Measurements from ENCODE around the gene PRICKLE1. TPM values are rescaled to one million over a fixed set of nuclear protein-coding genes. Genes with fewer than 3 reads are reported as not detected.

PRICKLE1 gene
- total RNA-seq, 1 donor from 2014 or later: 30.6 TPM

DNA sequence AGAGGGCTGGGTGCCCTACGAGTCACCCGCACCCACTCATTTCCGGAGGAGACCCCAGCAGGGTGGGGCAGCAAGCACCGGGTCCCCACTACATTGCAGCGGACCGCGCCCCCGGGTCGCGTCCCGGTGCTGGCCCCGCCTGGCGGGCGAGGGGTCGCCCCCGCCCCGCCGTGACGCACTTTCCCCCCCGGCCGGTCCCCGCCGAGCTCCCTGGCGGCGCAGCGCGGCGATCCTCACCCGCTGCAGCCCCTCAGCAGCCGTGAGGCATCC lies 106.1 kb downstream of the PRICKLE1 start:
- Mint-ChIP-seq H3K27ac (ENCODE audit: unreplicated experiment) (no peak overlapping the region), H3K36me3 (ENCODE audit: unreplicated experiment) (no peaks in the 10 kb centered on the region), H3K4me3 (ENCODE audit: unreplicated experiment) (peak overlapping the region; percentile 86), H3K9me3 (ENCODE audit: unreplicated experiment) (no peaks in the 10 kb centered on the region), H3K4me1 (ENCODE audit: unreplicated experiment) (peaks cover 28% of the 10 kb centered on the region), H3K27me3 (ENCODE audit: unreplicated experiment) (peaks cover 29% of the 10 kb centered on the region)
- no peak for TF ChIP-seq CTCF (IDR thresholded peaks at IDR 0.05)
- DNase-seq (ENCODE audit: extremely low spot score, unreplicated experiment): no peak

GRCh38 chr12:42482748-42483520 lies 106.6 kb downstream of the PRICKLE1 start:
- Mint-ChIP-seq H3K9me3 (ENCODE audit: unreplicated experiment) (no peaks in the 10 kb centered on the region), H3K4me3 (ENCODE audit: unreplicated experiment) (peak overlapping the region; percentile 85), H3K27me3 (ENCODE audit: unreplicated experiment) (peaks cover 30% of the 10 kb centered on the region), H3K27ac (ENCODE audit: unreplicated experiment) (peak overlapping the region; percentile 75), H3K4me1 (ENCODE audit: unreplicated experiment) (peaks cover 28% of the 10 kb centered on the region), H3K36me3 (ENCODE audit: unreplicated experiment) (no peaks in the 10 kb centered on the region)
- DNase-seq (ENCODE audit: extremely low spot score, unreplicated experiment): peak; percentile 93
- TF ChIP-seq CTCF (IDR thresholded peaks at IDR 0.05): peak; percentile 98

DNA sequence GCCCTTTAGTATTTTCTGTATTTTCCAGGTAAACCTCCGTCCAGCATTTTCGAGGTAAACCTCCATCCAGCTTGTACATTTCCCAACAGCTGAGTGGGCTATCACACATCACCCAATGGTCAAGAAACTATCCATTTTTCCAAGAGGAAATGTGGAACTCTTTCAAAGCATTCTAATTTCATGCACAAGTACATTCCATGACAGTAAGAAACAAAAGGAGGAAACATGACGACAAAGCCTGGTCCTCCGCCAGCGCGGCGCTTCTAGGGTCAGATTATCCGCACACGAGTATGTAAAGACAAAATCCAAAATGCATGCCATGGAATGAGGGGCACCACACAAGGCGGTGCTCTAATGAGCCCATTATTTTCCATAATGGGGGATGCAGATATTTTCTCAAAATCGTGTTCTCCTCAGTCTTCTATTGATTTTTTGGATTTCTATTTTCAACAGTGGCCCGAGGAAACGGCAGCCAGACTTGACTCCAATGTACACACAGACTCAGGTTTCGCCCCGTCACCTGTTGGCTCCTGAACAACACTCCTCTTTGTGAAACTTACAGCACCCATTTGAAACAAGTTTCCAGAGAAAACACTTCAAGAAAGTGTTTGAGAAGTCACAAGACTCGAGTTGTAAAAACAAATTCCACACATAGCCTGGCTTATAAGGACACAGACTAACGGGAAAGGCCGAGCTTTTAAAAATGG lies 107.4 kb downstream of the PRICKLE1 start:
- H3K36me3 Mint-ChIP-seq (ENCODE audit: unreplicated experiment): no peaks in the 10 kb centered on the region
- peak overlapping the region; percentile 75 for H3K27ac Mint-ChIP-seq (ENCODE audit: unreplicated experiment)
- no peak for TF ChIP-seq CTCF (IDR thresholded peaks at IDR 0.05)
- H3K27me3 Mint-ChIP-seq (ENCODE audit: unreplicated experiment): peaks cover 24% of the 10 kb centered on the region
- H3K4me1 Mint-ChIP-seq (ENCODE audit: unreplicated experiment): peaks cover 28% of the 10 kb centered on the region
- H3K9me3 Mint-ChIP-seq (ENCODE audit: unreplicated experiment): no peaks in the 10 kb centered on the region
- H3K4me3 Mint-ChIP-seq (ENCODE audit: unreplicated experiment): peak overlapping the region; percentile 85
- no peak for DNase-seq (ENCODE audit: extremely low spot score, unreplicated experiment)

GRCh38 chr12:42481368-42481767 lies 108.2 kb downstream of the PRICKLE1 start:
- Mint-ChIP-seq H3K36me3 (ENCODE audit: unreplicated experiment) (no peaks in the 10 kb centered on the region), H3K27ac (ENCODE audit: unreplicated experiment) (no peak overlapping the region), H3K9me3 (ENCODE audit: unreplicated experiment) (no peaks in the 10 kb centered on the region), H3K4me1 (ENCODE audit: unreplicated experiment) (peaks cover 28% of the 10 kb centered on the region), H3K27me3 (ENCODE audit: unreplicated experiment) (peaks cover 18% of the 10 kb centered on the region), H3K4me3 (ENCODE audit: unreplicated experiment) (no peak overlapping the region)
- no peak for DNase-seq (ENCODE audit: extremely low spot score, unreplicated experiment)
- no peak for TF ChIP-seq CTCF (IDR thresholded peaks at IDR 0.05)

DNA sequence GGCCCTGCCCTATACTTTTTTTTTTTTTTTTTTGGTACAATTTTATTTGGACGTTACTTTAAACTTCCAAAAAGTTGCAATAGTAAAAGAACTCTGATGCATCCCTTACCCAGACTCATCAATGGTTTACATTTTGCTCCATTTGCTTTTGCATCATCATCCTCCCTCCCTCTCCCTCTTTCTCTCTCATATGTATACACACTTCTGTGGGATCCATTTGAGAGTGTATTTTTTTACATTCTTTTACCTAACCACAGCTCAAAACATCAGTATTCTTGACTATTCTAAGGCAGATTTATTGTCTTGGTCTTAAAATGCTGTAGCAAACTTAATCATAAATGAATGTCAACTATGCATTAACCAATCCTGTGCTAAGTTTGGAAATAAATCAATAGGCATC lies 111.6 kb downstream of the PRICKLE1 start:
- no peak for DNase-seq (ENCODE audit: extremely low spot score, unreplicated experiment)
- peaks cover 35% of the 10 kb centered on the region for H3K4me1 Mint-ChIP-seq (ENCODE audit: unreplicated experiment)
- H3K4me3 Mint-ChIP-seq (ENCODE audit: unreplicated experiment): no peak overlapping the region
- no peak for TF ChIP-seq CTCF (IDR thresholded peaks at IDR 0.05)
- H3K9me3 Mint-ChIP-seq (ENCODE audit: unreplicated experiment): no peaks in the 10 kb centered on the region
- H3K36me3 Mint-ChIP-seq (ENCODE audit: unreplicated experiment): no peaks in the 10 kb centered on the region
- H3K27ac Mint-ChIP-seq (ENCODE audit: unreplicated experiment): no peak overlapping the region
- H3K27me3 Mint-ChIP-seq (ENCODE audit: unreplicated experiment): peaks cover 10% of the 10 kb centered on the region
